ENCODE measurements around the gene TMEM219. TPM values are rescaled to one million over a fixed set of nuclear protein-coding genes. Genes with fewer than 3 reads are reported as not detected.

Gene TMEM219
- total and polyA plus RNA-seq, 2 of the 8 experiments (the other 6 are each of a cell fraction or from before 2014, with no cell fraction given) = 60.2 to 116 TPM

DNA sequence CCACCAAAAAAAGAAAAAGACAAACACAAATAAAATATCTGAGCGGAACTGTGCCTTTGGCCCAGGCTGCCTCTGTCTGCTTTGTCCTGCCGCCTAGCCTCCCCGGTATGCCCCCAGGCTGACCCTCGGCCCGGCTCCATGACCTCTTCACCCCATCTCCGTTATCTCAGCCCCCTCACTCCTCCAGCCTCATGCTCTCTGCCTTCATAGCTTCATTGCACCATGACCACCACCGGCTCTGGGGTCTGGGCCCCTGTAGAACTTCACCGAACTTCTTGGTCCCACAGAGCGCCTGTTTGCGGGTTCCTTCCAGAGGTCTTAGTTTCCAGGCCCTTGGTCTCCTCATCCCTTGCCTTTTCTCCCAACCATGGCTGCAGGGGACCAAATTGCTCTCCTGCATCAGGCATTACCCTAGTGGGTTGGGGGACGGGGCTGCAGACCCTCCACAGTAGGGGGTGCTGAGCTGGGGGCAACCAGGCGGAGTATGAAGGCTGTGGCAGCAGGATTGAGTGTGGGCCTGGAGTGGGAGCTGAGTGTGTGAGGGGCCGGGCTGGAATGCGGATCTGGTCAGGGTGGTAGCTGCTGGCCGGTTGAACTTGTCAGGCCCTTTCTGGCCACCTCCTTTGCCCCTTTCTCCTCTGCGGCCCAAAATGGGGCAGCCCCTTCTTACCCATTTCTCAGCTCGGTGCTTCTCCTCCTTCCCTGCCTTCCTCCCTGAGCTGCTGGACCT lies 26.6 kb downstream of the TMEM219 start:
- Histone ChIP-seq H3K56ac (replicated peaks; ENCODE audit: insufficient read length, low read depth, low read length) (no peak overlapping the region), H4K20me1 (replicated peaks in 1 of 2; ENCODE audit: control insufficient read depth in 1 of 2, insufficient read depth in 2 of 2, low read length in 2 of 2) (no peaks in the 10 kb centered on the region), H3K23me2 (ENCODE audit: low read depth, low read length) (no peaks in the 10 kb centered on the region), H2AFZ (ENCODE audit: low read length) (no peak overlapping the region), H2BK15ac (ENCODE audit: low read length) (no peak overlapping the region), H3K27ac (ENCODE audit: low read depth, low read length) (no peak overlapping the region), H4K91ac (replicated peaks; ENCODE audit: insufficient read length, low read length) (no peak overlapping the region), H2BK120ac (replicated peaks; ENCODE audit: low read depth, low read length) (no peak overlapping the region), H4K5ac (ENCODE audit: insufficient read length, low read depth, low read length) (no peak overlapping the region), H2AK5ac (ENCODE audit: low read depth, low read length) (no peak overlapping the region), H2BK5ac (ENCODE audit: low read depth, low read length) (no peak overlapping the region), H2BK20ac (ENCODE audit: low read length) (no peak overlapping the region), H3K79me1 (ENCODE audit: low read depth, low read length) (no peaks in the 10 kb centered on the region), H3K14ac (ENCODE audit: insufficient read length) (no peak overlapping the region), H3K9ac (replicated peaks in 1 of 4; ENCODE audit: extremely low read depth in 1 of 4, low read depth in 3 of 4, low read length in 3 of 4) (no peak overlapping the region), H3K23ac (ENCODE audit: insufficient read length) (no peak overlapping the region), H4K8ac (ENCODE audit: extremely low read depth, insufficient read depth, low read length) (no peak overlapping the region; the same call in 1 of the 2 replicates), H3K27me3 (replicated peaks in 1 of 4; ENCODE audit: control insufficient read depth in 3 of 4, extremely low read depth in 1 of 4, insufficient read depth in 3 of 4, low read length in 3 of 4) (no peaks in the 10 kb centered on the region), H3K4ac (replicated peaks; ENCODE audit: insufficient read length, low read depth, low read length) (no peak overlapping the region), H3K79me2 (ENCODE audit: control insufficient read depth in 1 of 2, insufficient read depth in 2 of 2, low read length in 2 of 2) (no peaks in the 10 kb centered on the region), H2BK12ac (ENCODE audit: low read depth, low read length) (no peak overlapping the region), H3K4me1 (replicated peaks in 1 of 4; ENCODE audit: control insufficient read depth in 3 of 4, insufficient read depth in 4 of 4, low read length in 3 of 4) (no peaks in the 10 kb centered on the region), H3K9me3 (ENCODE audit: insufficient read depth in 2 of 2, low read depth in 1 of 2, low read length in 1 of 2) (no peaks in the 10 kb centered on the region), H3K4me3 (ENCODE audit: extremely low read depth in 1 of 4, insufficient read depth in 2 of 4, low read depth in 3 of 4, low read length in 4 of 4) (no peak overlapping the region), H3K4me2 (ENCODE audit: insufficient read depth in 1 of 2, low read depth in 2 of 2, low read length in 2 of 2) (no peak overlapping the region), H3K36me3 (ENCODE audit: control insufficient read depth in 2 of 4, insufficient read depth in 4 of 4, low read length in 3 of 4) (peaks cover 8 to 54% (median 38%) of the 10 kb centered on the region in 4 experiments), H3K18ac (ENCODE audit: extremely low read depth, low read length) (no peak overlapping the region)
- DNase-seq (ENCODE audit: low read depth in 1 of 2, low spot score in 2 of 2) (no peak), FAIRE-seq (no peak)
- WGBS, 2 experiments (ENCODE audit: extremely low coverage in 1 of 2, insufficient coverage in 1 of 2, insufficient read length in 1 of 2, insufficient replicate concordance in 2 of 2, low coverage in 1 of 2, low lambda C conversion rate in 2 of 2, missing lambda C conversion rate in 1 of 2) = 93% methylated on average over 16 of the region's 17 CpGs; no CpG with 5 or more reads in 1 of the 2 experiments
- POLR2A ChIA-PET (ENCODE audit: partially characterized antibody) = interaction anchor here (0.5 to 0.7 kb wide), 3 partner anchors 12 to 55 kb away, joined by 3 to 4 read pairs (median 3); no protein-coding TSS in a partner anchor
- CTCF ChIA-PET (ENCODE audit: partially characterized antibody) = interaction anchor here (0.6 to 2.0 kb wide), 3 partner anchors 13 to 107 kb away, joined by 4 to 7 read pairs (median 5); partner anchors contain the start of gene TLCD3B
- no peak for TF ChIP-seq RBBP5 (IDR thresholded peaks at IDR 0.05; ENCODE audit: borderline replicate concordance, low read depth, low read length)
- TF ChIP-seq, protein P1, sequence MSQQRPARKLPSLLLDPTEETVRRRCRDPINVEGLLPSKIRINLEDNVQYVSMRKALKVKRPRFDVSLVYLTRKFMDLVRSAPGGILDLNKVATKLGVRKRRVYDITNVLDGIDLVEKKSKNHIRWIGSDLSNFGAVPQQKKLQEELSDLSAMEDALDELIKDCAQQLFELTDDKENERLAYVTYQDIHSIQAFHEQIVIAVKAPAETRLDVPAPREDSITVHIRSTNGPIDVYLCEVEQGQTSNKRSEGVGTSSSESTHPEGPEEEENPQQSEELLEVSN (IDR thresholded peaks at IDR 0.05) = no peak
- TF ChIP-seq JUND (IDR thresholded peaks at IDR 0.05; ENCODE audit: low read length) = no peak
- TF ChIP-seq KDM5A (IDR thresholded peaks at IDR 0.05; ENCODE audit: low read length) = no peak
- no peak for TF ChIP-seq KDM4A (IDR thresholded peaks at IDR 0.05; ENCODE audit: low read depth, low read length, severe bottlenecking)
- no peak for TF ChIP-seq JUN (IDR thresholded peaks at IDR 0.05; ENCODE audit: low read depth, low read length)
- no peak for TF ChIP-seq BACH1 (IDR thresholded peaks at IDR 0.05; ENCODE audit: low read length)
- TF ChIP-seq, protein P2, sequence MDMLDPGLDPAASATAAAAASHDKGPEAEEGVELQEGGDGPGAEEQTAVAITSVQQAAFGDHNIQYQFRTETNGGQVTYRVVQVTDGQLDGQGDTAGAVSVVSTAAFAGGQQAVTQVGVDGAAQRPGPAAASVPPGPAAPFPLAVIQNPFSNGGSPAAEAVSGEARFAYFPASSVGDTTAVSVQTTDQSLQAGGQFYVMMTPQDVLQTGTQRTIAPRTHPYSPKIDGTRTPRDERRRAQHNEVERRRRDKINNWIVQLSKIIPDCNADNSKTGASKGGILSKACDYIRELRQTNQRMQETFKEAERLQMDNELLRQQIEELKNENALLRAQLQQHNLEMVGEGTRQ (IDR thresholded peaks at IDR 0.05; ENCODE audit: low read length) = no peak

All from H1 (cell line).